Measurements from ENCODE around the gene FHOD3.

The FHOD3 gene

DNA sequence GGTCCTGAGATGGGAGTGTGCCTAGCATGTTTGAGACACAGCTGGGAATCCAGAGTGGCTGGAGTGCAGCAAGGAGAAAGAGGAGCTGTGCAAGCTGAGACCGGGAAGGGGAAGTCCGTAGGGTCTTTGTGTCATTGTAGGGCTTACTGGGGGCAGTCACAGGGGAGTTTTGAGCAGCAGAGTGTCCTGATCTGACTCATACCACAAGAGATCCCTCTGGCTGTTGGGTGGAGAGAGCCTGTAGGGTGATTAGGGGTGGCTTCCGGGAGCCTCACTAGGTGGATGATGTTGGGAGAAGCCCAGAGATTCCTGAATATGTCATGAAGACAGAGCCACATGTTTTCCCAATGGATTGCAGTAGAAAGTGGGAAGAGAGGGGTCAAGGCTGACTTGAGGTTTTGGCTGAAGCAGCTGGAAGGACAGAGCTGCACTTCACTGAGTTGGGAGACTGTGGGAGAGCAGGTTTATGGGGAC, 30.9 kb downstream of the FHOD3 start:
- in situ Hi-C loops (cut with MboI; ENCODE audit: low pct_unique_long_range_greater_than_20kb, low sequenced_read_pairs, unreplicated experiment): no loop called here
- TF ChIP-seq, protein P1, sequence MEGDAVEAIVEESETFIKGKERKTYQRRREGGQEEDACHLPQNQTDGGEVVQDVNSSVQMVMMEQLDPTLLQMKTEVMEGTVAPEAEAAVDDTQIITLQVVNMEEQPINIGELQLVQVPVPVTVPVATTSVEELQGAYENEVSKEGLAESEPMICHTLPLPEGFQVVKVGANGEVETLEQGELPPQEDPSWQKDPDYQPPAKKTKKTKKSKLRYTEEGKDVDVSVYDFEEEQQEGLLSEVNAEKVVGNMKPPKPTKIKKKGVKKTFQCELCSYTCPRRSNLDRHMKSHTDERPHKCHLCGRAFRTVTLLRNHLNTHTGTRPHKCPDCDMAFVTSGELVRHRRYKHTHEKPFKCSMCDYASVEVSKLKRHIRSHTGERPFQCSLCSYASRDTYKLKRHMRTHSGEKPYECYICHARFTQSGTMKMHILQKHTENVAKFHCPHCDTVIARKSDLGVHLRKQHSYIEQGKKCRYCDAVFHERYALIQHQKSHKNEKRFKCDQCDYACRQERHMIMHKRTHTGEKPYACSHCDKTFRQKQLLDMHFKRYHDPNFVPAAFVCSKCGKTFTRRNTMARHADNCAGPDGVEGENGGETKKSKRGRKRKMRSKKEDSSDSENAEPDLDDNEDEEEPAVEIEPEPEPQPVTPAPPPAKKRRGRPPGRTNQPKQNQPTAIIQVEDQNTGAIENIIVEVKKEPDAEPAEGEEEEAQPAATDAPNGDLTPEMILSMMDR (IDR thresholded peaks at IDR 0.05; ENCODE audit: extremely low read depth, insufficient read depth, missing control alignments): no peak
- DNase-seq (ENCODE audit: low spot score): peak; percentile 39

DNA sequence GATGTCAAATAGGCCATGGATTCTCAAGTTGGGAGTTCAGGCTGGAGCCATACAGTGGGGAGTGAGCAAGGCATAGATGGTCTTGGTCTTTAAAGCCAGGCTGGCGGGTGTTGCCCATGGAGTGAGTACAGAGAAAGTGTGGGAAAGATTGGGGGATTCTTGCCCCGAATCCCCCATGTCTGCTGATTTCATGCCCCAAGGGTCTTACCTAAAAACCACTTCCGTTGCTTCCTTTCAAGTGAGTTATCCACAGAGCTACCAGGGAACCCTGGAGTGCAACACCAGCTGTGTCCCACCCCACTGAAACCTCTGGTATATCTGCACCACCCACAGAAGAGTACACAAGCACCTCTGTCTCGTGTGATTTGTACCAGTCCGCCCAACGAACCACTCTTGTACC, 31.4 kb downstream of the FHOD3 start:
- in situ Hi-C loops (cut with MboI; ENCODE audit: low pct_unique_long_range_greater_than_20kb, low sequenced_read_pairs, unreplicated experiment): no loop called here
- TF ChIP-seq, protein P1 (IDR thresholded peaks at IDR 0.05; ENCODE audit: extremely low read depth, insufficient read depth, missing control alignments): no peak
- no peak for DNase-seq (ENCODE audit: low spot score)

DNA sequence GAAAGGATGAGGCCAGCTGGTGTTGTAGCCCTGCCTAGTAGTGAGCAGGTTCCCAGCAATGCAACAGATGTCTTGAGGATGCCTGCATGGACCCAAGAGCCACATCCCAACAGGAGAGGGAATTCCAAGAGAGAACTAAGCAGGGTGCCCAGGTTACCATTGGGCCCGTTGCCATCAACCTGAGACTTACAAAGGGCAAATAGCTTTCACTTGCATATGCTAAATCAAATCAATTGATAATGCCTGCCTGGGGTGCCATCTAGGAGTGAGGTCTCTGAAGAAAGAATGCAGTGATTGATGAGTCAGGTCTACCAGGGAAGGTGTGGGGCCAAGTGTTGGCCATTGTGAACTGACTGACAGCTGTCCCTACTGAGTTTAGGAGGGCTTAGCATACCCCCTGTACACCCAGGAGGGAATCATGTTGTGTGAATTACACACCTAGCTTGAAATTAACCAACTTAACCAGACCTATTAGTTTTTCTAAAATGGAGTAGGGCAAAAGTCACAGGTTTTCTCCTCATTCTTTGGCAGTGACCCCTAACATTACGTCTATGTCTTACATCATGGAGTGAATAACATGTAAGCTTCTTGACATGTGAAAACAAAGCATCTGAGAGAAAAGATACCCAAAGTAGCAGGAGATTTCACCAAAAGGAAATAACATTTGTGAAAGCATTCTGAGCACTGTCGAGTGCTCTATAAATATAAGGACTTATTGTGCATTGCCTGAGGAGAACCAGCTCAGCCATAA, 32.3 kb downstream of the FHOD3 start:
- DNase-seq (ENCODE audit: low spot score): no peak
- in situ Hi-C loops (cut with MboI; ENCODE audit: low pct_unique_long_range_greater_than_20kb, low sequenced_read_pairs, unreplicated experiment): no loop called here
- TF ChIP-seq, protein P1 (IDR thresholded peaks at IDR 0.05; ENCODE audit: extremely low read depth, insufficient read depth, missing control alignments): no peak

DNA sequence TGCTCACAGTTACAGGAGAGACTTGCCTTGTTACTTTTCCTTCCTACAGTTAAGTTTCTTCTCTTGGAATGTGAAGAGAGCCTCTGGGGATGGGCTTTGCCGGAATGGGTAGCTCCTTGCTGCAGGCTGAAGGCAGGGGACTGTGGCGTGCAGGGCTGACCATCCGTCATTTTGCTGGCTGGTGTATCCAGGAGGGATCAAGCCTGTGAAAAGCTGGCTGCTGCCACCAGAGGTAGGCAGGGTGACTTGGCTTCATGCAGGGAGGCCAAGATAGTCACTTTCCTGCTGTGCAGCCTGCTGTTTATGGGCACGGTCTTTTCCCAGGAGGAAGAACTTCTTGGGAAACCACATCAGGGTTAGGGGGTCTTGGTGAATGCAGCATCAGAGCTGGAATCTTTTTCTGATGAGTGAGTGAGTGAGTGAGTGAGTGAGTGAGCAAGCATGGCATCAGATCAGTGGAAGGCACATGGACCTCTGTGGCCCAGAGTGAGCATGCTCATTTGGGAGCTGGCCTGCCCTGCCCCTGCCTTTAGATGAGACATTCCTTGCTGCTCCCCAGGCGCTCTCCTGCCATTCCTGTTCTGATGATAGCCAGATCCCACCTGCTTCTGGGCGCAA, 33.0 kb downstream of the FHOD3 start:
- TF ChIP-seq, protein P1 (IDR thresholded peaks at IDR 0.05; ENCODE audit: extremely low read depth, insufficient read depth, missing control alignments): no peak
- DNase-seq (ENCODE audit: low spot score): no peak
- in situ Hi-C loops (cut with MboI; ENCODE audit: low pct_unique_long_range_greater_than_20kb, low sequenced_read_pairs, unreplicated experiment): no loop called here

DNA sequence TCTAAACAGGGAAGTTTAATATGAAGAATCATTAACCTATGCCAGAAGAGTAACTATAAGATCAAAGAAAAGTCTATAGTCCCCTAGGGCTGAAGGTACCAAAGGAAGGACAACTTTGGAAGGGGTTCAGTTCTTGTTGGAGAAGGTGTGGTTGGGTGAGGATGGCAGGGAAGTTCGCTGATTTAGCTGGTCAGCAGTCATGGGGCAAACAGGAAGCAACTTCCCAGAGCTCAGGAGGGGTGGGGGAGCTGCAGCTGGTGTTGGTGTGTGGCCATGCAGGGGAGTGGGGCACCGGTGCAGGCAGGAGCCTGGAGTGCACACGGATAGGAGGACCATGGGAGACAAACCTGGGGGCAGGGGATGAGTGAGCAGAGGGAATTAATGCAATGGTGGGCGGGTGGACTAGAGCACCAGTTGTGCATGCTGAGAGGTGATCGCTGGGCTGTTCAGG, 34.0 kb downstream of the FHOD3 start:
- no peak for DNase-seq (ENCODE audit: low spot score)
- TF ChIP-seq, protein P1 (IDR thresholded peaks at IDR 0.05; ENCODE audit: extremely low read depth, insufficient read depth, missing control alignments): no peak
- in situ Hi-C loops (cut with MboI; ENCODE audit: low pct_unique_long_range_greater_than_20kb, low sequenced_read_pairs, unreplicated experiment): no loop called here

DNA sequence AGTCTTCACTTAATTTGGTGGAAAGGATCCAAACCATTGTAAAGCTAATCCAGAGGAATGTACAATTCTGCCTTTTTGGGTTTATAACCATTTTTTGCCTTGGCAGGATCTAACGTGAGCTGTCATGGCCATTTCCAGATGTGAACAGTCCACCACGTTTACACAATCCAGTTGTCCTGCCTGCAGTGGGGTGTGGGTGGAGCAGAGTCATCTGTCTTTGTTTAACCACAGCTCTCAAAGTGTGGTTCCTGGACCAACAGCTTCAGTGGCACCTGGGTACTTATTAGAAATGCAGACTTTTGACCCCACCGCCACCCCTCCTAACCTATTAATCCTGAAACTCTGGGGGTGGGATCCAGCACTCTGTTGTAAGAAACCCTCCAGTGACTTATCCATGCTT, 35.9 kb downstream of the FHOD3 start:
- in situ Hi-C loops (cut with MboI; ENCODE audit: low pct_unique_long_range_greater_than_20kb, low sequenced_read_pairs, unreplicated experiment): no loop called here
- TF ChIP-seq, protein P1 (IDR thresholded peaks at IDR 0.05; ENCODE audit: extremely low read depth, insufficient read depth, missing control alignments): no peak
- no peak for DNase-seq (ENCODE audit: low spot score)
